GM19043 (cell line): Measurements from ENCODE around the gene SAMD4B.
"Not testable (repeated sequence)": the region's sequence is repeated elsewhere in the genome, so short reads cannot be mapped to it uniquely, and the experiment has no call there.

Source experiments
- ATAC-seq: cut with Tn5 transposase; IDR thresholded peaks from one replicate; pipeline ENCODE4 v1.9.1; 2021; ENCODE audit warnings: low read depth; ENCODE audit not compliant: unreplicated experiment

The SAMD4B gene

GRCh38 chr19:39310558-39311311 is 31.5 kb upstream of the SAMD4B start:
- no peak for ATAC-seq

DNA sequence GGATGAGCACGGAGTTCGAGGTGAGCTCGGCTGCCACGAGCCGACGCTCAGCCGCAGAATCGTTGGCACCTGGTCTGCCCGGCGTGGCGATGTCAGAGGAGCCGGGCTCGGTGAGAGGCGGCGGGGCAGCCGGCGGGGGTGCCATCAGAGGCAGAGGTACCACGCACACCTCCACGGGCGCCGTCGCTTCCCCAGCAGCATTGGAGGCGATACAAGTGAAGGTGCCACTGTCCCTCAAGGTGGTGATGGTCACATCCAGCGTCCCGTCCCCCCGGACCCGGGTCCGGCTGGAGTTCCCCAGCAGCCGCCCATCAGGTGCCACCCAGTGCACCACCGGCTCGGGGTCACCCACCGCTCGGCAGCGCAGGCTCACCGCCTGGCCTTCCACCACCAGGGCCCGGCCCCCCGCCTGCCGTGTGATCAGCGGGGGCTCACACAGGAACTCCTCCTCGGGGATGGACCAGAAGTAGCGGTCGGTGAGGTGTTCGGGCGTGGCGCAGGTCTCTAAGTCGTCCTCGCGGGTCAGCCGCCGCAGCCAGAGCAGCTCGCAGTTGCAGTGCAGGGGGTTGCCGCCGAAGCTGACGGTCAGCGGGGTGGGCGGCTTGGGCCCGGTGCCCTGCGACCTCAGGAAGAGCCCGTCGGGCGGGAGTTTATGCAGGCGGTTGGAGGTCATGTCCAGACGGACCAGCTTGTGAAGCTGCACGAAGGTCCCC is 28.0 kb upstream of the SAMD4B start:
- ATAC-seq: no peak

- ATAC-seq: no peak
These were observed 26.3 kb upstream of the SAMD4B start for GRCh38 chr19:39315933-39316332.

GRCh38 chr19:39316627-39317321 is 25.4 kb upstream of the SAMD4B start:
- ATAC-seq: no peak

GRCh38 chr19:39317476-39317875 is 24.7 kb upstream of the SAMD4B start:
- no peak for ATAC-seq

GRCh38 chr19:39318071-39318470 is 24.1 kb upstream of the SAMD4B start:
- no peak for ATAC-seq

- ATAC-seq: no peak
These were observed 23.5 kb upstream of the SAMD4B start for GRCh38 chr19:39318690-39319089.

DNA sequence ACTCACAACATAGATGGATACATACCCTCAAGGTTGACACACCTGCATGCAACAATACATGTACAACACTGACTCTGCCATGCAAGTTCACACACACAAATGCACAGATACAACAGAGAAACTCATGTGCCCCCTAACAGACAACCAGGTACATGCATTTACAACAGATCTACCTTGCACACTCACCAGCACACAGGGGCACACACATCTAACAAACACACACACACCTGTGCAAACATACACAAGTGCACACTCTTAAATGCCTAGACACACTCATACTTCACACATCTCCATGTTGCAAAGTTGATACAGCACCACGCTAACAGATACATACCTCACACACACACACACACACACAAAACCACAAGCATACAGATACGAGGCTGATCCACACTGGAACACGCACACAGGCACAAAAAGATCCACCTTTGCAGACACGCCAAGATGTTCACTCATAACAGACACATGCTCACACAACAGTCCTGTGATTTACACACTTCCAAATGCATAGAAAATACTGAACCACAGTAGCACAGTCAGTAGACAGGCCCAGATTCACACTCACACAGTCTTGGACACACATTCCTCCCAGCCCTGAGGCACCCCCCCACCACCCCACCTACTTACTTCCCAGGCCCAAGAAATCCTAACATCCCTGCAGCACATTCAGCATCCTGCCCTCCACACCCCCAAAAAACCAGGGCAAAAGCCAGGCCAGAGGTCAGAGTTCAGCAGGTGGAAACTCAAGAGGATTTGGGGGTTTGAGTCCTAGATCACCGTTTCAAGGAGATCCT is 22.9 kb upstream of the SAMD4B start:
- ATAC-seq: no peak

GRCh38 chr19:39319892-39320248 is 22.4 kb upstream of the SAMD4B start:
- no peak for ATAC-seq

GRCh38 chr19:39321117-39321831 is 20.9 kb upstream of the SAMD4B start:
- ATAC-seq: no peak

GRCh38 chr19:39321832-39322176 is 20.4 kb upstream of the SAMD4B start:
- no peak for ATAC-seq

GRCh38 chr19:39324242-39324842 is 17.9 kb upstream of the SAMD4B start:
- ATAC-seq: no peak

GRCh38 chr19:39325778-39326665 is 16.2 kb upstream of the SAMD4B start:
- ATAC-seq: no peak

- no peak for ATAC-seq
These were observed 14.7 kb upstream of the SAMD4B start for GRCh38 chr19:39327363-39328045.

- ATAC-seq: no peak
These were observed 14.0 kb upstream of the SAMD4B start for GRCh38 chr19:39328046-39328705.

DNA sequence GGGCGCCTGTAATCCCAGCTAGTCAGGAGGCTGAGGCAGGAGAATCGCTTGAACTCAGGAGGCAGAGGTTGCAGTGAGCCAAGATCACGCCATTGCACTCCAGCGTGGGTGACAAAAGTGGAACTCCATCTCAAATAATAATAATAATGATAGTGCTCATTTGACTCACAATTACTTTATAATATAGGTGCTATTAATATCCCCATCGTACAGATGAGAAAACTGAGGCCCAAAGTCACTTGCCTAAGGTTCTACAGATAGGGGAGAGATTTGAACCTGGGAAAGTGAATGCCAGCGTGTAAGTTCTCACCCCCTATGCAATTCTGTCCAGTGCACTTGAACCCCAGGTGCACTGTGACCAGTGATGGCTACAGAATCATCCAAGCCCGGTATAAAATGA is 12.3 kb upstream of the SAMD4B start:
- no peak for ATAC-seq

- ATAC-seq: no peak
These were observed 9.9 kb upstream of the SAMD4B start for GRCh38 chr19:39332293-39332692.

DNA sequence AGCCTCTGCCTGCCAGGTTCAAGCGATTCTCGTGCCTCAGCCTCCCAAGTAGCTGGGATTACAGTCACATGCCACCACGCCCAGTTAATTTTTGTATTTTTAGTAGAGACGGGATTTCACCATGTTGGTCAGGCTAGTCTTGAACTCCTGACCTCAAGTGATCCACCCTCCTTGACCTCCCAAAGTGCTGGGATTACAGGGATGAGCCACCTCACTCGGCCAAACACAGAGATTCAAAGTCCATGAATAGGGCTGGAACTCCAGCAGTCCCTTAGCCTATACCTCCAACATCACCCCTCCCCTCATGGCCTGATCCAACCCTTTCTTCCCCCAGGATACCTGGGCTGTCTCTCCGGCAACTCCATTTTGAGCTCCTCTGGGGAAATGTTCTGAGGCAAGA is 9.5 kb upstream of the SAMD4B start:
- ATAC-seq: not testable (repeated sequence)
